Neural cell (in vitro differentiated cells): ENCODE results near the gene CCNDBP1.

Experiments
- POLR2AphosphoS5 ChIP-seq: IDR thresholded peaks from 2 replicates; pipeline ENCODE4 v1.6.1; 2012
- TF ChIP-seq, protein P1 (sequence below): fragments of 450-650 bp; IDR thresholded peaks from 2 replicates; pipeline ENCODE4 v1.5.1; 2014; ENCODE audit warnings: antibody characterized with exemption, mild to moderate bottlenecking, moderate library complexity; ENCODE audit not compliant: poor library complexity, severe bottlenecking

DNA sequence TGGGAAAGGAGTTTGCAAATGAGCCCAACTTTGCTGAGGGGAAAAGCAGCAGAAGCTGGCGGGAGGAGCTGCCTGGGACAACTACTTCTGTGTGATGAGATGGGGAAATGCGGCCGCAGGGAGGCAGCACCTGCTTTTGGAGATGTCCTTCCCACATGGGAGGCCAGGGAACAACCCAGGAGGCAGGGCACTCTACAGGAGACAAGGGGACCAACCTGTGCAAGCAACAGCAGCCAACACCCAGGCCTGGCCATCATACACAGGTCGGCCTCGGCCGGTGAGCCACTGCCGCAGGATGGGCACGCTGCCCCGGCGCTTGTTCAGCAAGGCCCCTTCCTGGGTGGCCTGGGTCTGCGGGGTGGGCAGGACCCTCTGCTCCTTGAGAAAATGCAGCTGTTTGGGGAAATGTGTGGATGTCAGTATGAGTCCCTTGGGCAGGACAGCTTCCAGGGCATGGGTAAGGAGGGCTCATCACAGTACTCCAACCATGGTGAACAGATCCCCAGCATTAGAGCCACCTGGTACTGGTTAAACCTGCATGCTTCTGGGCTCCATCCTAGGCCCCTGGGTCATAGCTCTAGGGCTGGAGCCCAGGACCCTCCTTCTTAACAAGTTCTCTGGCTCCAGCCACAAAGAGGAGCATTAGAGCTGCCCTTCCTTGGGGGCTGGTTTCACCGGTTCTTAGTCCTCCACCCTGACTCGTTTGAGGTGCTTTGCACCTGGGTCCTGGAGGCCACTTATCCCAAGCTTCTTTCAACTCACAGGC, 24.0 kb downstream of the CCNDBP1 start:
- no peak for TF ChIP-seq POLR2AphosphoS5
- TF ChIP-seq, protein P1, sequence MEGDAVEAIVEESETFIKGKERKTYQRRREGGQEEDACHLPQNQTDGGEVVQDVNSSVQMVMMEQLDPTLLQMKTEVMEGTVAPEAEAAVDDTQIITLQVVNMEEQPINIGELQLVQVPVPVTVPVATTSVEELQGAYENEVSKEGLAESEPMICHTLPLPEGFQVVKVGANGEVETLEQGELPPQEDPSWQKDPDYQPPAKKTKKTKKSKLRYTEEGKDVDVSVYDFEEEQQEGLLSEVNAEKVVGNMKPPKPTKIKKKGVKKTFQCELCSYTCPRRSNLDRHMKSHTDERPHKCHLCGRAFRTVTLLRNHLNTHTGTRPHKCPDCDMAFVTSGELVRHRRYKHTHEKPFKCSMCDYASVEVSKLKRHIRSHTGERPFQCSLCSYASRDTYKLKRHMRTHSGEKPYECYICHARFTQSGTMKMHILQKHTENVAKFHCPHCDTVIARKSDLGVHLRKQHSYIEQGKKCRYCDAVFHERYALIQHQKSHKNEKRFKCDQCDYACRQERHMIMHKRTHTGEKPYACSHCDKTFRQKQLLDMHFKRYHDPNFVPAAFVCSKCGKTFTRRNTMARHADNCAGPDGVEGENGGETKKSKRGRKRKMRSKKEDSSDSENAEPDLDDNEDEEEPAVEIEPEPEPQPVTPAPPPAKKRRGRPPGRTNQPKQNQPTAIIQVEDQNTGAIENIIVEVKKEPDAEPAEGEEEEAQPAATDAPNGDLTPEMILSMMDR, result no peak
